GM18507 (cell line): Measurements from ENCODE around the gene BCL2A1.
"Not testable (repeated sequence)": the region's sequence is repeated elsewhere in the genome, so short reads cannot be mapped to it uniquely, and the experiment has no call there.

Experiments
- DNase-seq: peaks from one replicate; pipeline ENCODE4 v3.0.0; 2011; ENCODE audit warnings: low read depth; ENCODE audit not compliant: insufficient read length; ENCODE audit errors: extremely low spot score
- FAIRE-seq: peaks from 2 replicates; lab custom pipeline; 2011; peaks lifted over from hg19 to GRCh38; lab: Jason Lieb, UNC

BCL2A1 gene

GRCh38 chr15:79964232-79964805, 6.7 kb downstream of the BCL2A1 start:
- DNase-seq (no peak), FAIRE-seq (peak; percentile 26)

- not testable (repeated sequence) for FAIRE-seq, DNase-seq
Observed at GRCh38 chr15:79962921-79963320, 8.1 kb downstream of the BCL2A1 start.

- DNase-seq (no peak), FAIRE-seq (peak; percentile 71)
Observed at GRCh38 chr15:79962178-79962577, 8.8 kb downstream of the BCL2A1 start.

- FAIRE-seq (peak; percentile 9), DNase-seq (no peak)
Observed at GRCh38 chr15:79960502-79961212, 10.3 kb downstream of the BCL2A1 start.

GRCh38 chr15:79957741-79958140, 13.3 kb downstream of the BCL2A1 start:
- FAIRE-seq, result no peak

GRCh38 chr15:79956354-79956939, 14.5 kb downstream of the BCL2A1 start:
- DNase-seq (no peak), FAIRE-seq (peak; percentile 26)

More at GRCh38 chr15:79957741-79958140, 13.3 kb downstream of the BCL2A1 start:
- DNase-seq, result no peak

GRCh38 chr15:79954661-79955060, 16.3 kb downstream of the BCL2A1 start:
- FAIRE-seq, result no peak
- no peak for DNase-seq

GRCh38 chr15:79953951-79954444, 17.0 kb downstream of the BCL2A1 start:
- DNase-seq (no peak), FAIRE-seq (peak; percentile 44)

GRCh38 chr15:79952329-79952728, 18.7 kb downstream of the BCL2A1 start:
- DNase-seq (no peak), FAIRE-seq (no peak)

GRCh38 chr15:79950247-79950646, 20.7 kb downstream of the BCL2A1 start:
- DNase-seq, result no peak
- no peak for FAIRE-seq

- FAIRE-seq (no peak), DNase-seq (no peak)
Observed at GRCh38 chr15:79948761-79949160, 22.2 kb downstream of the BCL2A1 start.

GRCh38 chr15:79948095-79948695, 22.8 kb downstream of the BCL2A1 start:
- FAIRE-seq, result peak; percentile 66
- DNase-seq, result no peak

GRCh38 chr15:79947009-79947408, 24.0 kb downstream of the BCL2A1 start:
- no peak for FAIRE-seq
- DNase-seq, result no peak

GRCh38 chr15:79944622-79945021, 26.4 kb downstream of the BCL2A1 start:
- DNase-seq, result no peak
- FAIRE-seq, result no peak

GRCh38 chr15:79943820-79944219, 27.2 kb downstream of the BCL2A1 start:
- FAIRE-seq (peak; percentile 90), DNase-seq (peak; percentile 50)

- FAIRE-seq (peak; percentile 64), DNase-seq (no peak)
Observed at GRCh38 chr15:79942741-79943481, 28.1 kb downstream of the BCL2A1 start.

GRCh38 chr15:79939399-79939798, 31.6 kb downstream of the BCL2A1 start:
- DNase-seq, result no peak
- no peak for FAIRE-seq

GRCh38 chr15:79938143-79938542, 32.9 kb downstream of the BCL2A1 start:
- no peak for FAIRE-seq
- no peak for DNase-seq

GRCh38 chr15:79935556-79936201, 35.3 kb downstream of the BCL2A1 start:
- not testable (repeated sequence) for DNase-seq

More at GRCh38 chr15:79935556-79936201, 35.3 kb downstream of the BCL2A1 start:
- FAIRE-seq, result not testable (repeated sequence)
